SK-N-MC (cell line): Measurements from ENCODE around the gene POC1A.
"Not testable (repeated sequence)": the region's sequence is repeated elsewhere in the genome, so short reads cannot be mapped to it uniquely, and the experiment has no call there.

Experiments
- DNase-seq: peaks from one replicate; pipeline ENCODE4 v3.0.0-alpha.2; 2011; ENCODE audit warnings: low read depth, low spot score
- H3K27ac ChIP-seq: fragments of 200-600 bp; sonication (generic); 2 replicates; pipeline ENCODE4 v1.5.1; 2016; ENCODE audit warnings: mixed run types
- H3K36me3 ChIP-seq: fragments of 200-600 bp; sonication (generic); 2 replicates; pipeline ENCODE4 v1.6.1; 2017; ENCODE audit warnings: antibody characterized with exemption, low read length, mixed read lengths; ENCODE audit not compliant: insufficient read depth
- H3K4me3 ChIP-seq: fragments of 200-600 bp; sonication (generic); 2 replicates; pipeline ENCODE4 v1.5.1; 2016
- H3K9ac ChIP-seq: fragments of 200-600 bp; sonication (generic); 2 replicates; pipeline ENCODE4 v1.8.0; 2017; ENCODE audit warnings: mixed run types, mixed read lengths; ENCODE audit not compliant: insufficient read length
- H3K9me3 ChIP-seq: fragments of 200-600 bp; sonication (generic); 2 replicates; pipeline ENCODE4 v1.6.1; 2017; ENCODE audit warnings: low read depth, mild to moderate bottlenecking, antibody characterized with exemption, low read length, moderate library complexity, mixed read lengths
- EZH2 ChIP-seq: fragments of 200-600 bp; sonication (generic); IDR thresholded peaks from one replicate; pipeline ENCODE4 v1.6.1; 2017; ENCODE audit warnings: antibody characterized with exemption
- FOXP2 ChIP-seq: optimal IDR thresholded peaks from 2 replicates; pipeline ENCODE3; 2011; ENCODE audit warnings: mild to moderate bottlenecking, moderate library complexity; ENCODE audit not compliant: insufficient read depth; ENCODE audit errors: extremely low read length, control extremely low read depth
- POLR2AphosphoS5 ChIP-seq: IDR thresholded peaks from 2 replicates; pipeline ENCODE4 v1.6.1; 2012; ENCODE audit warnings: mild to moderate bottlenecking, low read depth, low read length, borderline replicate concordance

POC1A gene

DNA sequence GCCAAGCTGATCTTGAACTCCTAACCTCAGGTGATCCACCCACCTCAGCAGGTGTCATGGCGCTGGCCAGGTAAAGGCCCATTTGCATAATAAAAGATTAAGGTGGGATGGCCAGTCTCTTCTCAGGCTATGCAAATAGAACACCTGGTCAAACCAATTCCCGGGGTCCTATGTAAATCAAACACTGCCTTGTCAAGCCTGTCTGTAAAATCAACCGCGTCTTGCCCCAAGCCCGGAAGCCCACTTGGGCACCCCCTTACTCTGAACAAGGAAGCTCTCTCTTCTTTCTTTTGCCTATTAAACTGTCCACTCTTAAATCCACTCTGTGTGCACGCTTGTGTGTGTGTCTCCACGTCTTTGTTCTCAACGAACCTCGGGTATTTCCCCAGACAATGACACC is 13.0 kb upstream of the POC1A start:
- Histone ChIP-seq H3K4me3 (no peak overlapping the region), H3K9ac (no peak overlapping the region), H3K9me3 (no peaks in the 10 kb centered on the region), H3K27ac (no peak overlapping the region), H3K36me3 (no peaks in the 10 kb centered on the region)
- TF ChIP-seq POLR2AphosphoS5 (no peak), FOXP2 (no peak), EZH2 (no peak)
- DNase-seq: no peak

DNA sequence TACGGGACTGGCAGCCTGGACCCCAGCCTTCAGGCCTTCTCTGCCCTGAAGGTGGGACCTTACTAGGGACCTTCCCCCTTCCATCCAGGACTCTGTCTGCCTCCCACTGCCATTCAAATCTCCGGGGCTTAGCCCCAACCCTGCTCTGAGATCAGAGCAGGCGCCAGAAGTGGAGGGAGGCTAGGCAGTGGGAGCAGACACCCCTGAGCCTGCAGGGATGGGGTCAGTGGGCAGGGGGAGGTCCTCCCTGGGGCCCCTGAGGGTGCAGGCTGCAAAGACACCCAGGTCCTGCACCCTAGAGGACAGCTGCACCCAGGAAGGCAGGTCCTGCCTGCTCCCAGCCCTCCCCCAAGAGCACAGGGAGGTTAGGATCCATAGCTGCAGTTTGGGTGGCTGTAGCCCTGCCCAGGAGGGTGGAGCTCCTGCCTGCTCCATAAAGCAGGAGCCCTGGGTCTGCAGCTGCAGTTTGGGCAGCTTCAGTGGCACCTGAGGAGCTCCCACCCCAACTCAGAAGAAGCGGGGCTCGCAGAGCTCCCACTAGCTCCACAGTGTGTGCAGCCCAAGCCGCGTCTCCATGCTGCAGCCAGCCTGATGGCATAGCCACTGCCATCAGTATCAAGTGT is 8.1 kb upstream of the POC1A start:
- no peak for DNase-seq
- H3K9me3 ChIP-seq: no peaks in the 10 kb centered on the region
- H3K4me3 ChIP-seq: no peak overlapping the region
- TF ChIP-seq FOXP2: no peak
- TF ChIP-seq EZH2: no peak
- TF ChIP-seq POLR2AphosphoS5: no peak
- H3K9ac ChIP-seq: no peak overlapping the region
- no peaks in the 10 kb centered on the region for H3K36me3 ChIP-seq
- H3K27ac ChIP-seq: no peak overlapping the region

DNA sequence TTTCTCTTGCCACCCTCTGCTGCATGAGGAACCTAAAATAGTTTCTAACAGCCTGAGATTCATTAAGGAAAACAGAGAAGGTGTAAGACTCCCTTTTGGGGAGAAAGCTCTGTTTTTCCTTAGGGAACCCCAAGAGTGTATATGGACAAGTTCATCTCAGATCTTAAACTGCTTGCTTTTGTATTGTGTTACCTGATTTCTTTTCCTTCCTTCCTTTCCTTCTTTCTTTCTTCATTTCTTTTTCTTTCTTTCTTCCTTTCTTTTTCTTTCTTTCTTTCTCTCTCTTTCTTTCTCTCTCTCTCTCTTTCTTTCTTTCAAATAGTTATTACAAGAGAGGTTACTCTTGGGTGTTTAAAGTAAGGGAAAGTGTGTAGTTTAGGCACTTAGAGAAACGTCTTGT is 5.3 kb upstream of the POC1A start:
- Histone ChIP-seq H3K4me3 (no peak overlapping the region), H3K36me3 (no peaks in the 10 kb centered on the region), H3K27ac (no peak overlapping the region), H3K9me3 (no peaks in the 10 kb centered on the region), H3K9ac (no peak overlapping the region)
- no peak for DNase-seq
- no peak for TF ChIP-seq POLR2AphosphoS5
- TF ChIP-seq EZH2: no peak
- TF ChIP-seq FOXP2: no peak

DNA sequence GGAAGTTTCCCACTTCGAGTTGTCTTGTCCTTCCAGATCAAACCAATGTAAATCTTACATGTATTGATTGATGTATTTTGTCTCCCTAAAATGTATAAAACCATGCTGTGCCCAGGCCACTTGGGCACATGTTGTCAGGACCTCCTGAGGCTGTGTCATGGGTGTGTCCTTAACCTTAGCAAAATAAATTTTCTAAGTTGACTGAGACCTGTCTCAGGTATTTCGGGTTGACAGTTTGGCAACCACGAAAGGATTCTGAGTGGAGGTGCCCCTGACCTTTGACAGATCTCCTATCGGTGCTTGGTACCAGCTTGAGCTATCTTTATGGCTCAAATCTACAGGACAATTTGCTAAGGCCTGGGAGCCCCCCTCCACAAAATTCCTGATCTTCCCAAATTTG is 1.7 kb upstream of the POC1A start:
- no peak overlapping the region for H3K27ac ChIP-seq
- no peak for DNase-seq
- H3K36me3 ChIP-seq: no peaks in the 10 kb centered on the region
- no peak overlapping the region for H3K9ac ChIP-seq
- no peaks in the 10 kb centered on the region for H3K9me3 ChIP-seq
- no peak for TF ChIP-seq FOXP2
- no peak for TF ChIP-seq POLR2AphosphoS5
- no peak for TF ChIP-seq EZH2
- H3K4me3 ChIP-seq: no peak overlapping the region

GRCh38 chr3:52153389-52154096 is 680 bp downstream of the POC1A start:
- H3K9me3 ChIP-seq: no peaks in the 10 kb centered on the region
- no peak overlapping the region for H3K27ac ChIP-seq
- DNase-seq: no peak
- H3K4me3 ChIP-seq: peak overlapping the region; percentile 87
- TF ChIP-seq EZH2 (no peak), FOXP2 (no peak), POLR2AphosphoS5 (no peak)
- H3K9ac ChIP-seq: peak overlapping the region; percentile 83
- peaks cover 4% of the 10 kb centered on the region; the same call in 1 of the 2 replicates for H3K36me3 ChIP-seq

GRCh38 chr3:52151991-52152390 is 2.2 kb downstream of the POC1A start:
- not testable (repeated sequence) for H3K36me3 ChIP-seq, H3K4me3 ChIP-seq, H3K9me3 ChIP-seq, H3K9ac ChIP-seq, DNase-seq, H3K27ac ChIP-seq

DNA sequence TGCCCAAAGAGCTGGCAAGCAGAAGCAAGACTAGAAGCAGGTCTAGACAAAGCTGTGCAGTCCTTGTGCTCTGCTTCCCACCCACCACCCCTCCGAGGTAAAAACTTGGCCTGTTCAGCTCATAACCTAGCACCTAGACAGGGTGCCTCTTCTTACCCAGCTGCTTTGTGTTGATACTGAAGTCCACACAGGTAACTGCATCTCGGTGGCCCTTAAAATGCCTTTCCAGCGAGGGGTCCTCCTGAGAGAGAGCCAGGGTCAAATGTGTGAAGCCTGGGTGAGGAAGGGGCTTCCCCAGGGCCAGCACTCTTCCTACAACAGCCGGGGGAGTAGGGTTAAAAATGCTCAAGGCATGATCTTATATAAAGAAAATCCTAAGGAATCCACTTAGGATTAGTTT is 3.4 kb downstream of the POC1A start:
- no peak overlapping the region for H3K9ac ChIP-seq
- DNase-seq: no peak
- no peaks in the 10 kb centered on the region for H3K9me3 ChIP-seq
- TF ChIP-seq FOXP2: no peak
- no peak for TF ChIP-seq EZH2
- TF ChIP-seq POLR2AphosphoS5: no peak
- H3K27ac ChIP-seq: no peak overlapping the region
- peaks cover 4% of the 10 kb centered on the region; the same call in 1 of the 2 replicates for H3K36me3 ChIP-seq
- H3K4me3 ChIP-seq: no peak overlapping the region

- TF ChIP-seq FOXP2: no peak
- no peak for TF ChIP-seq EZH2
- no peak for TF ChIP-seq POLR2AphosphoS5
- H3K4me3 ChIP-seq: no peak overlapping the region
- H3K9me3 ChIP-seq: no peaks in the 10 kb centered on the region
- H3K9ac ChIP-seq: no peak overlapping the region
- H3K36me3 ChIP-seq: peaks cover 4% of the 10 kb centered on the region; the same call in 1 of the 2 replicates
- no peak overlapping the region for H3K27ac ChIP-seq
- no peak for DNase-seq
Observed at GRCh38 chr3:52150357-52150756, 3.9 kb downstream of the POC1A start.

DNA sequence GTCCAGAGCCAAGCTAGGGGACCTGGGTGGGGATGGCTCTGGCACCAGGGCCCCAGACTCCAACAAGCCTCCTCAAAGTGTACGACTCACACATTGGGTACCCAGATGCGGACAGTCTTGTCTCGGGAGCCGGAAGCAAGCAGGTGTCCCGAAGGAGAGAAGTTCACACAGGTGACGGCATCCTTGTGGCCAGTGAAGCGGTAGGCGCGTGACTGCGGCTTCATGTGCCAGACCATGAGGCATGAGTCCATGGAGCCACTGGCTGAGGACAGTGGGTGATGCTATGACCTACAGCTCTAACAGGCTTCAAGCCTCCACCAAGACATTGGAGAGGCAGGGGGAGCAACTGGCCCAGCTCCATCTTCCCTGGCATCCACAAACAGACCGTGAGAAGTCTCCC is 4.5 kb downstream of the POC1A start:
- no peak for DNase-seq
- Histone ChIP-seq H3K9ac (no peak overlapping the region), H3K27ac (no peak overlapping the region), H3K36me3 (peaks cover 4% of the 10 kb centered on the region; the same call in 1 of the 2 replicates), H3K9me3 (no peaks in the 10 kb centered on the region), H3K4me3 (no peak overlapping the region)
- no peak for TF ChIP-seq FOXP2
- TF ChIP-seq POLR2AphosphoS5: no peak
- TF ChIP-seq EZH2: no peak
